Urinary bladder (tissue), 4 donors: ENCODE data around the gene MTMR11. TPM values are rescaled to one million over a fixed set of nuclear protein-coding genes. Genes with fewer than 3 reads are reported as not detected.
"Not testable (repeated sequence)": the region's sequence is repeated elsewhere in the genome, so short reads cannot be mapped to it uniquely, and the experiment has no call there.

Experiments
- DNase-seq: peaks from one replicate; pipeline ENCODE4 v3.0.0-alpha.2; 2015; ENCODE audit errors: extremely low spot score
- H3K27ac ChIP-seq: one replicate; pipeline ENCODE4 v1.5.1; 2013; ENCODE audit warnings: low read depth, mild to moderate bottlenecking, moderate library complexity
- H3K36me3 ChIP-seq: one replicate; pipeline ENCODE4 v1.6.1; 2013; ENCODE audit warnings: mild to moderate bottlenecking, moderate library complexity; ENCODE audit not compliant: insufficient read depth
- H3K4me1 ChIP-seq: one replicate; pipeline ENCODE4 v1.6.1; 2013; ENCODE audit warnings: mild to moderate bottlenecking, moderate library complexity; ENCODE audit not compliant: insufficient read depth
- H3K4me3 ChIP-seq: one replicate; pipeline ENCODE4 v1.5.1; 2013; ENCODE audit warnings: low read depth, low read length
- WGBS: extraction: QIAGEN DNeasy Blood & Tissue Kit; methylation state at CpG from one replicate; pipeline ENCODE4 v1.1.7; 2013; 5-methylcytosine and 5-hydroxymethylcytosine counted together
- polyA plus RNA-seq: library from polyadenylated mRNA; stranded (reverse); fragments of 200-250 nt; gene quantifications from one replicate; pipeline ENCODE4 v1.2.3, GENCODE V29; 2013
- total RNA-seq: library from RNA; depleted of rRNA; stranded (reverse); fragments of >200 nt; gene quantifications from one replicate; pipeline ENCODE4 v1.2.3, GENCODE V29; 2014
- donor health status: healthy with polysubstance abuse.
- donor health status: healthy.

The MTMR11 gene
- total and polyA plus RNA-seq, 2 donors: 15.2 to 20.9 TPM

DNA sequence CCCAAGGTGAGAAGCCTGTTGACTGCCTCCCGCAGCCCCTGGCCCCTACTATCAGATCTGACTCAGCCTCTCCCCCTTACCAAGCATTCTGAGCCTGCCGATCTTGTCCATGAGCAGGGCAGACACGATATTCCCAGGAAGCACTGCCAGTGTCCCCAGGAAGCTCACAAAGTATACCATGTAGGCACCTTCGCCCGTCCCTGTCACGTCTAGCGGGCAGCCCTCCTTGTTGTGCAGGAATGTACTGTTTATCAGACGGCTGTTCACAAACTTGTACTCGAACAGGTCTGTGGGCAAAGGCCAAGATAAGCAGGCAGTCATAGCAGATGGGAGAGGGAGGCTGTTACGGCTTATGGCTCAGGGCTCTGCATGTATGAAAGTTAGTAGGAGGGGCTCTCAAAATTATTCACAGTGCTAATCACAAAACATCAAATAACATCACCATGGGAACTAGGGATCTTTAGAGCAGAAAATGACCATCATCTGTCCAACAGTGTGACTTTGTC is 30.1 kb downstream of the MTMR11 start:
- Histone ChIP-seq H3K4me1 (no peaks in the 10 kb centered on the region), H3K4me3 (no peak overlapping the region), H3K27ac (no peak overlapping the region), H3K36me3 (no peaks in the 10 kb centered on the region)
- DNase-seq: no peak
- 86% methylated on average over 10 of the region's 10 CpGs for whole genome bisulfite sequencing

DNA sequence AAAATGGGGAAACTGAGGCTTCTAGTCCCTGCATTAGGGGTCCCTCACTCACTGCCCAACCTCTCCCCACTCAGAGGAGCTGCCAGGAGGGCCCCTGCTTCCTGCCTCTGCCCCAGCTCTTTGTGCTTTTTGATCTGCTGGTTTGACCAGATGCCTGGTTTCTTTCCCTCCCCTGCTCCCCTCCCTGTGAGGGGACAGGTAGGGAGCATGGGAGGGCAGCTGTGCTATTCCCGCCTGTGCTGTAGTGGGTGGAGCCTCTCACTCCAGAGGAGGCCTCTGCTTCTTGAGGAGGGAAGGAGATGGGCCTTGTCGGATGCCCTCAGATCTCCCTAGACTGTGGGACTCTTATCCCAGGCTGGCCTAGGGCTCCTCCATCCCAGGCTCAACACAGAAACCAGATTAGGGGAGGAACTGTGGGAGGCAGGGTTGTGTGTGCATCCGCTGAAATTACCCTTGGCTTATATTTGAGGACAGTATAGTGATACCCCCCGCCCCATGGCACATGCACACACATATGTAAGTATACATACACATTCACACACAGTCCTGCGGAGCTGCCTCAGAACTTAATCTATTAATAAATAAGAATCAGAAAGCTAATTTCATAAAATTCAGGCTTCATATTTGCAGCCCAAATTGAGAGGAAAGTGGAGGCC is 32.7 kb downstream of the MTMR11 start:
- DNase-seq: no peak
- 84% methylated on average over 5 of the region's 5 CpGs for WGBS

DNA sequence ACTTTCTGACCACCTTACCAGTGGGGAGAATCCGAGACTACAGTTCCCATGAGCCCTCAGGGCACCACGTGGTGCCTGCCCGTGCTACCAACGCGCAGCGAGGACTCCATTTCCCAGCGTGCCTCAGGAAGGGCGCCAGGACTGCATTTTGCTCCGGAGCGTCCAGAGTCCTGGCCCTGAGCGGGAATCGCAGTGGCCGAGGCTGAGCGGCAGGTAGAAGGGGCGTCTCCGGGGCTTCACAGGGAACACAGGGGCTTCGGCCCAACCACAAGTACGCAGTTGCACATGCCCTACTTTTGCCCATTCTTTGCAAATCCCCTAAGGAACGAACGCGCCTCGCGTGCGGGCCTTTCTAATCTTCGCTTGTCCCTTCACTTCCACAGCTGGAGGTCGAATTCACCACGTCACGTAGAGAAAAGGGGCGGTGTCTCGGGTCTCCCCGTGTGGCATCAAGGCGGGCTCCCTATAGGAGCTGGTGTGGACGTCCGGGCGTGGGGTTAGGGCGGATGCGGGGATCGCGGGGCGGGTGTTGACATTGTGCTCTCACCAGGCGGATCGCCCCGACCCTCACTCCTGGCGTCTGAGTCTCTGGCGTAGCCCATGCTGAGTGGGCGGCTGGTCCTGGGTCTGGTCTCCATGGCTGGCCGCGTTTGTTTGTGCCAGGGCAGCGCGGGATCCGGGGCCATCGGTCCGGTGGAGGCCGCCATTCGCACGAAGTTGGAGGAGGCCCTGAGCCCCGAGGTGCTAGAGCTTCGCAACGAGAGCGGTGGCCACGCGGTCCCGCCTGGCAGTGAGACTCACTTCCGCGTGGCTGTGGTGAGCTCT is 37.0 kb downstream of the MTMR11 start, which contains the start of gene BOLA1:
TSS of gene BOLA1 (plus strand) at position 109 of the 825 bp plus-strand sequence. CDS start at position 601, 492 bp downstream.
- peak; percentile 86 for DNase-seq
- 3% methylated on average over 65 of the region's 65 CpGs for WGBS
- no peaks in the 10 kb centered on the region for H3K36me3 ChIP-seq
- no peaks in the 10 kb centered on the region for H3K4me1 ChIP-seq
- H3K27ac ChIP-seq: peak within 1 kb of the TSS; percentile 77
- H3K4me3 ChIP-seq: peak within 1 kb of the TSS; percentile 52

More for the DNA sequence above, 32.7 kb downstream of the MTMR11 start:
- no peaks in the 10 kb centered on the region for H3K4me1 ChIP-seq
- no peaks in the 10 kb centered on the region for H3K36me3 ChIP-seq
- no peak overlapping the region for H3K27ac ChIP-seq
- no peak overlapping the region for H3K4me3 ChIP-seq

GRCh38 chr1:149896575-149896974 is 40.1 kb downstream of the MTMR11 start:
- WGBS: 82% methylated on average over 4 of the region's 4 CpGs
- Histone ChIP-seq H3K4me3 (no peak overlapping the region), H3K27ac (no peak overlapping the region), H3K4me1 (no peaks in the 10 kb centered on the region), H3K36me3 (no peaks in the 10 kb centered on the region)
- no peak for DNase-seq

- Histone ChIP-seq H3K4me3 (no peak overlapping the region), H3K27ac (peak overlapping the region; percentile 84), H3K4me1 (no peaks in the 10 kb centered on the region), H3K36me3 (no peaks in the 10 kb centered on the region)
- no peak for DNase-seq
- 13% methylated on average over 6 of the region's 6 CpGs for WGBS
These were observed 47.7 kb downstream of the MTMR11 start for GRCh38 chr1:149888999-149889289.

DNA sequence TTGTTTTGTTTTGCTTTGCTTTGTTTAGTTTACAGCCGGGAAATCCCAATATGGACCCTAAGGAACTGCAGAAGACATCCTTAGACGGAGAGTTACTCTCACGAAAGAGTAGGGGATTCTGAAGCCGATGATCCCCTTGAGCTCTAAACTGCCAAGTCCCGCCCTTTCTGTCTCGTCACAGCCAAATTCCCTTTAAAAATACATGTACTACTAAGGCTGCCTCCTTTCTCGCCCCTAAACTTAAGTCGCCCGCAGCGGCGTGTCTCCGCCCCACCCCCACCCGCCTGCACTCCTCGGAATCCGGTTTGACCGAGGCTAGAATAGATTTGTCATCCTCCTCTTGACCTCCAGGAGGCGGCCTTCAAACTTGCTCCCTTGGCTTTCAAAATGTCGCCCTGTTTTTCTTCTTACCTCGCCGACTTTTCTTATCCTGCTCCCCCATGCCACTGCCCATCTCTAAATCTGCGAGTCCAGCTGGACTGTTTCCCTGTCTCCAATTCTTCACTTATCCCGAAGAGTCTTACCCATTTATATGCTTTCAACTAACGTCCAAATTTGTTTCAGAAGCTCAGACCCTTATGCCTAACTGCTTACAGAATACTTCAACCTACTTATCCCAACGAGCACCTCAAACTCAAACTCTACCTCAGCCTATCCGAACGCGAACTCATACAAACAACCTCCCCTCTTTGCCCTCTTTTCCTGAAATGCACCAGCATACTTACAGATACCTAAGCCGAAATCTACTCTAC is 48.3 kb downstream of the MTMR11 start:
- peak; percentile 86 for DNase-seq
- Histone ChIP-seq H3K4me3 (peak overlapping the region; percentile 30), H3K4me1 (no peaks in the 10 kb centered on the region), H3K36me3 (no peaks in the 10 kb centered on the region), H3K27ac (peak overlapping the region; percentile 84)
- 1% methylated on average over 28 of the region's 28 CpGs for WGBS

- H3K4me1 ChIP-seq: no peaks in the 10 kb centered on the region
- H3K27ac ChIP-seq: peak overlapping the region; percentile 98
- no peaks in the 10 kb centered on the region for H3K36me3 ChIP-seq
- H3K4me3 ChIP-seq: peak overlapping the region; percentile 51
- DNase-seq: peak; percentile 99
- WGBS: under 1% methylated on average over 46 of the region's 46 CpGs
These were observed 49.0 kb downstream of the MTMR11 start for GRCh38 chr1:149887456-149888246.

GRCh38 chr1:149887196-149887455 is 49.6 kb downstream of the MTMR11 start:
- H3K4me3 ChIP-seq: peak overlapping the region; percentile 51
- not testable (repeated sequence) for H3K36me3 ChIP-seq, H3K4me1 ChIP-seq, DNase-seq
- H3K27ac ChIP-seq: peak overlapping the region; percentile 98
- WGBS: under 1% methylated on average over 13 of the region's 13 CpGs

DNA sequence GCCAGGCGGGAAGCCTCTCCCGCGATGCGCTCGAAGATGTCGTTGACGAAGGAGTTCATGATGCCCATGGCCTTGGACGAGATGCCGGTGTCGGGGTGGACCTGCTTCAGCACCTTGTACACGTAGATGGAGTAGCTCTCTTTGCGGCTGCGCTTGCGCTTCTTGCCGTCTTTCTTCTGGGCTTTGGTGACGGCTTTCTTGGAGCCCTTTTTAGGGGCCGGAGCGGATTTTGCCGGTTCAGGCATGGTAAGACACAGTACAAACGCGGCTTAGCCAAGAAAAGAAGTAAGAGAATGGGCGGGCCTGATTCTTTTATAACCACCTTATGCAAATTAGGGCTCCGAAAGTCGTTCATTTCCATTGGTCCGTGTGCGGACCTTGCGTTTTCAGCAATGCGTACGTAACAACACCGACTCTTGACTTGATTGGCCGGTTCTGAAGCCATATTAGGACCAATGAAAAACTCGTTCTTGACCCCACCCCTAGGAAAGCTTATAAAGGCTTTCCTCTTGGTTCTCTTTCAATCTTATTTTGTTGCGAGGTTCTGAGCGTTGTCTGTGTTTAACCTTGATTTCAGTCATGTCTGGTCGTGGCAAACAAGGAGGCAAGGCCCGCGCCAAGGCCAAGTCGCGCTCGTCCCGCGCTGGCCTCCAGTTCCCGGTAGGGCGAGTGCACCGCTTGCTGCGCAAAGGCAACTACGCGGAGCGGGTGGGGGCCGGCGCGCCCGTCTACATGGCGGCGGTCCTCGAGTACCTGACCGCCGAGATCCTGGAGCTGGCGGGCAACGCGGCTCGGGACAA is 50.1 kb downstream of the MTMR11 start:
- peak; percentile 99 for DNase-seq
- under 1% methylated on average over 62 of the region's 62 CpGs for WGBS
- Histone ChIP-seq H3K4me1 (no peaks in the 10 kb centered on the region), H3K36me3 (no peaks in the 10 kb centered on the region), H3K27ac (peak overlapping the region; percentile 98), H3K4me3 (peak overlapping the region; percentile 74)

DNA sequence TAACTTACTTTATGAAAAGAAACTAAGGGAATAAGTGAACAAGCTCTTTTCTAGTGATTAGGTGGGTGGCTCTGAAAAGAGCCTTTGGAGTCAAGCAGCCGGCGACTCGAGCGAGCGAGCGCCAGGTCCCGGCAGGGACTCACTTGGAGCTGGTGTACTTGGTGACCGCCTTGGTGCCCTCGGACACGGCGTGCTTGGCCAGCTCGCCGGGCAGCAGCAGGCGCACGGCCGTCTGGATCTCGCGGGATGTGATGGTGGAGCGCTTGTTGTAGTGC is 50.6 kb downstream of the MTMR11 start:
- WGBS: under 1% methylated on average over 19 of the region's 19 CpGs
- H3K4me3 ChIP-seq: peak overlapping the region; percentile 74
- H3K27ac ChIP-seq: peak overlapping the region; percentile 95
- H3K4me1 ChIP-seq, H3K36me3 ChIP-seq, DNase-seq: not testable (repeated sequence)

DNA sequence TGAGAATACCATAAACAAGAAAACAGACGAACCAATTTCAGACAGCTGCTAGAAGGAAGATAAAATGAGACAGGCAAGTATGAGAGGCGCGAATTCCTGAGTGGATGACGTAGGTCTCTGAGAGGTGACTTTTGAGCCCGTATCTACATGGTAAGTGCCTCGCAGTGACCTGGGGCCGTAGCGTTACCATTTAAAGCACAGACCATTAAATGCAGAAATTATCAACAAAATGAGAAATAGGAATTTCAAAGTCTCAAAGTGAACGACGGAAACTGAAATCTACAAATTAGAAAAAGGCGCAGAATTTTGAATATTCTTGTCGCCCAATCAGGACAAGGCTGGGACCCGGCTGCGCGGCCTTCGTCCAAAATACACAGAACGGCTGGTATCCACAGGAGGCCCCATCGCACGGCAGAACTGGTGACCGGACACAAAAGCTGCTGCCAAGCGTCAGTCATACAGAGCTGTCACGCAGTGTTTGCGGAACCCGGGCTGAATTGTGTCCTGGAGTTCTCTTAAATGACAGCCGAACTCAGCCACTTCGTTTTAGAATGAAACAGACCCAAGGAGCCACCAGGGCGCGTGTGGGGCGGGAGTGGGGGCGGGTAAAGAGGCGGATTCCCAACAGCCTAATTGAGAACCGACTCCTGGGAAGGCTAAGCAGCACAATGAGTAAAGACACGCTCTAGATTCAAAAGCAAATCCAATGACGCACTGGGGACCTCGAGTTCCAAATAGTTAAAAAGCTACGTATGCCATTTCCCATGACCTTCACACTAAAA is 51.1 kb downstream of the MTMR11 start:
- DNase-seq: peak; percentile 78
- Histone ChIP-seq H3K36me3 (no peaks in the 10 kb centered on the region), H3K4me3 (peak overlapping the region; percentile 74), H3K27ac (peak overlapping the region; percentile 95), H3K4me1 (no peaks in the 10 kb centered on the region)
- WGBS: under 1% methylated on average over 36 of the region's 36 CpGs
